Measurements from ENCODE around the gene IL37.

DNA sequence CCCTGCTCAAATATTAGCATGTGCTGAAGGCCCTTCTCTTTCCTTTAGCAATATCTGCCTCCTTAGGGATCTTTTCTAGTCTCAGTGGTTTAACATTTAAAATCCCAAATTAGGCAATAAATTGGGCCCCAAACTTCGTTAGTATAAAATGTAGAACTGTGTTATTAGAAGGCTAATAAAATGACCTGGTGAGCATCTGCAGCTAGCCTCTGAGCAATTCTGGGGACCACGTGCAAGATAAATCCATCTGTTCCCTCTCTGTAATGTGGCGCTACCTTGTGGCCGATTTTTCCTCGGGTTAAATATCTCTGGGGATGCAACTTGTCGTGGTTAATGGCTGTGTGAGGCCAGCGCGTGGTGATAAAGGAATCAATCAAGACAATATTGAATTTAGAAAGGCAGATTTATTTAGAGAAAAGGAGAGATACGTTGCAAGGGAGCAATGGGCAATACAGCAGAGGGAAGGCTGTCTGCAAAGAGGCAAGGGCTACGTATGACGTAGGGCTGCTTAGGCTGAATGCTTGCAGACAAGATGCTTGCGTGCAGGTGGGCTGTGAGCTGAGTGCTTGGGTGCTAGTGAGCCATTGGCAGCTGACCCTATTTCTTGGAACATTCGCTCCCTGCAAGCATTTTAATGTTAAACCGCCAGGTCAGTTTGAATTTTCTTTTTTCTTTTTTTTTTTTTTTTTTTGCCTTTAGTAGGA is 48.3 kb downstream of the IL37 start:
- no peak for TF ChIP-seq POLR2A (IDR thresholded peaks at IDR 0.05; ENCODE audit: low read depth, low read length)
- no peak for TF ChIP-seq TAF1 (IDR thresholded peaks at IDR 0.05; ENCODE audit: low read depth, low read length)
- no peak for TF ChIP-seq POLR2AphosphoS5 (IDR thresholded peaks at IDR 0.05; ENCODE audit: low read depth, low read length)
- TF ChIP-seq SPI1 (IDR thresholded peaks at IDR 0.05; ENCODE audit: low read depth, low read length), result no peak
- no peak for TF ChIP-seq POU2F2 (IDR thresholded peaks at IDR 0.05; ENCODE audit: low read depth, low read length)
